ENCODE data around the gene PPP6R2.

DNA sequence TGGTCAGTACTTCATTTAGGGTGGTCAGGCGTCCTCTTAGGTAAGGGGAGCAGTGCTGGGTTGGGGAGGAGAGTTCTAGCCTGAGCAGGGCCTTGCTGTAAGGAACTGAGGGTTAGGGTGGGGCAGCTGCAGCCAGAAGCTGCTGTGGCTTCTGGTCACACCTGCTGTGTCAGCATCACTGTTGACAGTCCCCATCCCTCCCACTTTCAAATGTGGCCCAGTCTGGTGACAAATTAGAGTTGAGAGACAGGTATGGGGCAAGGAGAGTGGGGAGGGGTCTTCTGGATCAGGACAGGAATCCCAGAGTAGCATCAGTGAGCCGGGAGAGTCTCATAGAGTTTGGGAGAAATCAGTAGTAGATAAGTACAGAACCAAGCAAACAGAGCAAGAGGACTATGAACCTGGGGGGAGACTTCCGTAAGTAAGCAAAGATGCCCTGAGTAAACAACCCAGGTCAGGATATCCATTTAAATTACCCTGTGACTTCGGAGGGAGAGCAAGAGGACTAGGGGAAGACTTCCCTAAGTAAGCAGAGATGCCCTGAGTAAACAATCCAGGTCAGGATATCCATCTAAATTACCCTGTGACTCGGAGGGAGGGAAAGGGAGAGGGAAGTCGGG is 53.7 kb downstream of the PPP6R2 start:
- TF ChIP-seq RFX5 (IDR thresholded peaks at IDR 0.05) (no peak), CHD2 (IDR thresholded peaks at IDR 0.05; ENCODE audit: low read length, partially characterized antibody) (no peak)

Measured in A549 (cell line).